Esophagus muscularis mucosa (tissue), 4 donors: ENCODE data around the gene ZNF189. TPM values are rescaled to one million over a fixed set of nuclear protein-coding genes. Genes with fewer than 3 reads are reported as not detected.

Experiments
- DNase-seq: peaks from one replicate; pipeline ENCODE4 v3.0.0-alpha.2; 2017; ENCODE audit errors: extremely low spot score
- H3K27ac ChIP-seq, 4 donors: fragments of 200-600 bp; sonication (generic); replicated peaks in 1 of 4; 1 replicate in 3 of 4; 2 replicates in 1 of 4; pipeline ENCODE4 v1.5.1; 2016 to 2019; ENCODE audit warnings: mild to moderate bottlenecking in 1 of 4
- H3K27me3 ChIP-seq, 4 donors: fragments of 200-600 bp; sonication (generic); one replicate each; pipeline versions ENCODE4 v1.5.1 to v1.6.0; 2016 to 2019
- H3K36me3 ChIP-seq, 4 donors: fragments of 200-600 bp; sonication (generic); one replicate each; pipeline ENCODE4 v1.5.1; 2016 to 2019
- H3K4me1 ChIP-seq, 4 donors: fragments of 200-600 bp; sonication (generic); one replicate each; pipeline ENCODE4 v1.5.1; 2016 to 2019
- H3K4me3 ChIP-seq, 4 donors: fragments of 200-600 bp; sonication (generic); 1 replicate in 2 of 4; 2 replicates in 2 of 4; pipeline ENCODE4 v1.5.1; 2016 to 2019; ENCODE audit warnings: mild to moderate bottlenecking in 4 of 4, moderate library complexity in 1 of 4
- H3K9me3 ChIP-seq, 4 donors: fragments of 200-600 bp; sonication (generic); 1 replicate in 3 of 4; 2 replicates in 1 of 4; pipeline ENCODE4 v1.5.1; 2016 to 2019
- EP300 ChIP-seq: sonication (generic); formaldehyde crosslinking; IDR thresholded peaks from one replicate; pipeline ENCODE4 v1.6.1; 2017; ENCODE audit warnings: antibody characterized with exemption
- POLR2A ChIP-seq: fragments of 450-650 bp; IDR thresholded peaks from one replicate; pipeline ENCODE4 v1.6.1; 2017; ENCODE audit warnings: antibody characterized with exemption, moderate library complexity, mild to moderate bottlenecking, low read depth
- POLR2AphosphoS5 ChIP-seq, 2 donors: sonication (generic); formaldehyde crosslinking; IDR thresholded peaks; one replicate each; pipeline ENCODE4 v1.6.1; 2017; ENCODE audit warnings: antibody characterized with exemption in 2 of 2
- WGBS: methylation state at CpG from one replicate; pipeline ENCODE4 v1.1.5; 2018; 5-methylcytosine and 5-hydroxymethylcytosine counted together
- intact Hi-C: fragments of 100-400 bp; cut with DNase I; formaldehyde crosslinking; loops from one replicate; pipeline ENCODE4 v1.15.1; 2023
- total RNA-seq, 4 donors: library from RNA; depleted of rRNA; stranded (reverse); fragments of >200 nt; gene quantifications; one replicate each; pipeline versions ENCODE4 v1.1.0 to v1.2.1, GENCODE V29; 2016
- TF ChIP-seq, protein P1 (sequence below), 3 experiments: fragments of 200-600 bp in 2 of 3; fragments of 450-650 bp in 1 of 3; sonication (generic) in 2 of 3; IDR thresholded peaks; one replicate each; pipeline ENCODE4 v1.5.1; 2017 to 2019; ENCODE audit warnings: antibody characterized with exemption in 3 of 3, mild to moderate bottlenecking in 2 of 3, moderate library complexity in 1 of 3

Gene ZNF189
- total RNA-seq, 4 donors from 2014 or later = 16.7 to 19.6 (median 18.6) TPM

- H3K27me3 ChIP-seq = no peaks in the 10 kb centered on the region
- H3K4me1 ChIP-seq = no peaks in the 10 kb centered on the region
- H3K4me3 ChIP-seq = no peak overlapping the region
- WGBS = 69% methylated on average over 5 of the region's 5 CpGs
- H3K27ac ChIP-seq = no peak overlapping the region
- TF ChIP-seq, protein P1, sequence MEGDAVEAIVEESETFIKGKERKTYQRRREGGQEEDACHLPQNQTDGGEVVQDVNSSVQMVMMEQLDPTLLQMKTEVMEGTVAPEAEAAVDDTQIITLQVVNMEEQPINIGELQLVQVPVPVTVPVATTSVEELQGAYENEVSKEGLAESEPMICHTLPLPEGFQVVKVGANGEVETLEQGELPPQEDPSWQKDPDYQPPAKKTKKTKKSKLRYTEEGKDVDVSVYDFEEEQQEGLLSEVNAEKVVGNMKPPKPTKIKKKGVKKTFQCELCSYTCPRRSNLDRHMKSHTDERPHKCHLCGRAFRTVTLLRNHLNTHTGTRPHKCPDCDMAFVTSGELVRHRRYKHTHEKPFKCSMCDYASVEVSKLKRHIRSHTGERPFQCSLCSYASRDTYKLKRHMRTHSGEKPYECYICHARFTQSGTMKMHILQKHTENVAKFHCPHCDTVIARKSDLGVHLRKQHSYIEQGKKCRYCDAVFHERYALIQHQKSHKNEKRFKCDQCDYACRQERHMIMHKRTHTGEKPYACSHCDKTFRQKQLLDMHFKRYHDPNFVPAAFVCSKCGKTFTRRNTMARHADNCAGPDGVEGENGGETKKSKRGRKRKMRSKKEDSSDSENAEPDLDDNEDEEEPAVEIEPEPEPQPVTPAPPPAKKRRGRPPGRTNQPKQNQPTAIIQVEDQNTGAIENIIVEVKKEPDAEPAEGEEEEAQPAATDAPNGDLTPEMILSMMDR (IDR thresholded peaks at IDR 0.05) = no peak
- TF ChIP-seq POLR2AphosphoS5 (IDR thresholded peaks at IDR 0.05) (no peak), POLR2A (no peak), EP300 (no peak)
- H3K9me3 ChIP-seq = no peaks in the 10 kb centered on the region
- intact Hi-C loops = no loop called here
- no peaks in the 10 kb centered on the region for H3K36me3 ChIP-seq
- no peak for DNase-seq
Measured at GRCh38 chr9:101362450-101362849, 36.2 kb upstream of the ZNF189 start.

DNA sequence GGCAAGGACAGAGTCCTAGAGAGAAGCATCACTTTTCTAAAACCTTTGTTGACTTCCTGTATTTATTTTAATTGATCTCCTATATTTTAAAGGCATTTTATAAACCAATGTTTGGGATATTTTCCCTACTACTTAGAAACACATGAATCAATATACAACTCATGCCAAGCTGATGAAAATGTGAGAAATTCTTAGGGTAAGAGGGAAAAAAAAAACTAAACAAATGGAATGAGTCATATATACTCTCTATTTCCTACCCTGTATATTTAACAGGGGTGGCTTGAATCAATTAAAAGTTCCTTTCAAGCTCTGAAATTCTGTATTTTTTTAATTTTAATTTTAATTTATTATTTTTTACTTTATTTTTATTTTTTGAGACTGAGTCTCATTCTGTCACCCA, 33.5 kb upstream of the ZNF189 start:
- intact Hi-C loops = no loop called here
- no peaks in the 10 kb centered on the region for H3K4me1 ChIP-seq

GRCh38 chr9:101366038-101366756, 32.5 kb upstream of the ZNF189 start:
- no peak overlapping the region for H3K27ac ChIP-seq
- no peak for DNase-seq
- no peaks in the 10 kb centered on the region for H3K36me3 ChIP-seq
- H3K4me3 ChIP-seq = no peak overlapping the region
- no peaks in the 10 kb centered on the region for H3K27me3 ChIP-seq
- TF ChIP-seq EP300 = no peak
- no peak for TF ChIP-seq POLR2AphosphoS5 (IDR thresholded peaks at IDR 0.05)
- no peak for TF ChIP-seq POLR2A
- TF ChIP-seq, protein P1 (IDR thresholded peaks at IDR 0.05) = no peak
- H3K9me3 ChIP-seq = no peaks in the 10 kb centered on the region
- no peaks in the 10 kb centered on the region for H3K4me1 ChIP-seq
- WGBS = 75% methylated on average over 5 of the region's 5 CpGs
- intact Hi-C loops = no loop called here

More for the DNA sequence above, 33.5 kb upstream of the ZNF189 start:
- TF ChIP-seq POLR2A (no peak), EP300 (no peak), POLR2AphosphoS5 (IDR thresholded peaks at IDR 0.05) (no peak)
- TF ChIP-seq, protein P1 (IDR thresholded peaks at IDR 0.05) = no peak
- no peaks in the 10 kb centered on the region for H3K36me3 ChIP-seq
- no peak overlapping the region for H3K27ac ChIP-seq
- no peak overlapping the region for H3K4me3 ChIP-seq
- H3K9me3 ChIP-seq = no peaks in the 10 kb centered on the region
- no peaks in the 10 kb centered on the region for H3K27me3 ChIP-seq
- DNase-seq = no peak

GRCh38 chr9:101367323-101367722, 31.3 kb upstream of the ZNF189 start:
- TF ChIP-seq, protein P1 (IDR thresholded peaks at IDR 0.05) = no peak
- TF ChIP-seq EP300 (no peak), POLR2A (no peak), POLR2AphosphoS5 (IDR thresholded peaks at IDR 0.05) (no peak)
- 95% methylated on average over 3 of the region's 3 CpGs for WGBS

DNA sequence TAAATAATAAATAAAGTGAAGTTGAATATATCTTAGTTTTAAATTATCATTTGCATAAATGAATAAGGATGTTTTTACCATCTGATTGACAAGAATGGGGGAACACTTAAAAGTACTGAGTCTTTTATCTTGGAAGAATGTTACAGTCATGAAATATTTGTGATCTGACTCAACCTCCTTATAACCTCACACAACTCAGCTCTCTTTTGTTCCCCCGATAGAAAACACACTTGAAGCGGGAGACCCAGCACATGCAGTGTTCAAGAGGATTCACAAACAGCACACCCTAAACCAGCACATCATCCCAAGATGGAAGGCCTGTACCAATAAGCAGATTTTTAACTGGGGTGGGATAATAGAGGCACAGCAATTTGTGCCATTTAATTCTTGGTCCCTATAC, 29.4 kb upstream of the ZNF189 start:
- Histone ChIP-seq H3K27me3 (no peaks in the 10 kb centered on the region), H3K9me3 (no peaks in the 10 kb centered on the region), H3K4me3 (no peak overlapping the region), H3K27ac (no peak overlapping the region), H3K36me3 (no peaks in the 10 kb centered on the region), H3K4me1 (no peaks in the 10 kb centered on the region)
- WGBS = 96% methylated on average over 2 of the region's 2 CpGs
- DNase-seq = no peak
- TF ChIP-seq POLR2AphosphoS5 (IDR thresholded peaks at IDR 0.05) (no peak), EP300 (no peak), POLR2A (no peak)
- TF ChIP-seq, protein P1 (IDR thresholded peaks at IDR 0.05) = no peak
- intact Hi-C loops = no loop called here

More at GRCh38 chr9:101367323-101367722, 31.3 kb upstream of the ZNF189 start:
- H3K27ac ChIP-seq = no peak overlapping the region
- no peaks in the 10 kb centered on the region for H3K9me3 ChIP-seq
- H3K36me3 ChIP-seq = no peaks in the 10 kb centered on the region
- H3K27me3 ChIP-seq = no peaks in the 10 kb centered on the region
- no peak for DNase-seq
- H3K4me1 ChIP-seq = no peaks in the 10 kb centered on the region
- H3K4me3 ChIP-seq = no peak overlapping the region
- intact Hi-C loops = no loop called here
